Fibroblast of lung (primary cell): Measurements from ENCODE around the gene CHRM1.

Experiments
- EZH2 ChIP-seq: IDR thresholded peaks from 2 replicates; pipeline ENCODE4 v1.5.1; 2012; ENCODE audit warnings: low read length, control low read depth, mild to moderate bottlenecking; ENCODE audit errors: missing control alignments
- TF ChIP-seq, protein P1 (sequence below), 2 donors: IDR thresholded peaks in 1 of 2; conservative IDR thresholded peaks in 1 of 2; 1 replicate in 1 of 2; 2 replicates in 1 of 2; pipeline ENCODE4 v1.5.1; 2011 to 2012; ENCODE audit warnings: low read length in 2 of 2, control low read depth in 1 of 2, inconsistent platforms in 1 of 2, low read depth in 1 of 2, mild to moderate bottlenecking in 1 of 2

DNA sequence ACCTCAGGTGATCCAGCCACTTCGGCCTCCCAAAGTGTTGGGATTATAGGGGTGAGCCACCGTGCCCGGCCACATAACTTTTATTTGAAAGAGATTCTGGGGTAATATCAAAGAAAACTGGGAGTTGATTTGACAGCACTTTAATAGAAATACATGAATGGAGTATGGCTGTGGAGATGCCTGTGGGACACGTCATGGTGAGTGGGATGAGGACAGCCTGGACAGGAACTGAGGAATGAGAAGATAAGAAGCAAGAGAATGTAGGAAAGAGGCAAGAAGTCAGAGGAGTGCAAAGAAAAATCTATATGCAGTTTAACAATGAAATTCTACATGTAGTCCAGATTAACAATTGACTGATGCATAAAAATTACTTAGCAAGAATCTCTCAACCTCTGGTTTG lies 32.6 kb upstream of the CHRM1 start:
- TF ChIP-seq, protein P1, sequence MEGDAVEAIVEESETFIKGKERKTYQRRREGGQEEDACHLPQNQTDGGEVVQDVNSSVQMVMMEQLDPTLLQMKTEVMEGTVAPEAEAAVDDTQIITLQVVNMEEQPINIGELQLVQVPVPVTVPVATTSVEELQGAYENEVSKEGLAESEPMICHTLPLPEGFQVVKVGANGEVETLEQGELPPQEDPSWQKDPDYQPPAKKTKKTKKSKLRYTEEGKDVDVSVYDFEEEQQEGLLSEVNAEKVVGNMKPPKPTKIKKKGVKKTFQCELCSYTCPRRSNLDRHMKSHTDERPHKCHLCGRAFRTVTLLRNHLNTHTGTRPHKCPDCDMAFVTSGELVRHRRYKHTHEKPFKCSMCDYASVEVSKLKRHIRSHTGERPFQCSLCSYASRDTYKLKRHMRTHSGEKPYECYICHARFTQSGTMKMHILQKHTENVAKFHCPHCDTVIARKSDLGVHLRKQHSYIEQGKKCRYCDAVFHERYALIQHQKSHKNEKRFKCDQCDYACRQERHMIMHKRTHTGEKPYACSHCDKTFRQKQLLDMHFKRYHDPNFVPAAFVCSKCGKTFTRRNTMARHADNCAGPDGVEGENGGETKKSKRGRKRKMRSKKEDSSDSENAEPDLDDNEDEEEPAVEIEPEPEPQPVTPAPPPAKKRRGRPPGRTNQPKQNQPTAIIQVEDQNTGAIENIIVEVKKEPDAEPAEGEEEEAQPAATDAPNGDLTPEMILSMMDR (conservative IDR thresholded peaks at IDR 0.05 in 1 of 2, IDR thresholded peaks at IDR 0.05 in 1 of 2; ENCODE audit: low read depth in 1 of 2, low read length in 2 of 2): no peak
- no peak for TF ChIP-seq EZH2
